Measurements from ENCODE around the gene SEMA3G.

Gene SEMA3G

DNA sequence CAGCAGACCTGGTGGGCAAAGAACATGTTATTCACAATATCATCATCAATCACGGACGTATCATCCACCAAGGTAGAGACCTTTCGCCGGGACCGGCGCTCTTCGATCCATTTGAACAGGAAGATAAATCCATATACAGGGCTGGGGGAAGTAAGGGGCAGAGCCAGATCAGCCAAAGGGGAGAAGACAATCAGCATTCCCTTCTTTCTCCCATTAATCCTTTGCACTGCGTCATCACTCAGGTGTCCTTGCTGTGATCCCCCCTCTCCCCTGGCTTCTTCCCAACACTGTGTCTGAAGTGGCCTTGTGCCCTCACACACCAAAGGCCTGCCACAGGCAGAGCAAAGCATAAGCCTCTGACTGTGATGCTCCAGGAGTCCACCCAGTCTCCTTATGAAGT, 36.4 kb downstream of the SEMA3G start:
- no peak for DNase-seq

DNA sequence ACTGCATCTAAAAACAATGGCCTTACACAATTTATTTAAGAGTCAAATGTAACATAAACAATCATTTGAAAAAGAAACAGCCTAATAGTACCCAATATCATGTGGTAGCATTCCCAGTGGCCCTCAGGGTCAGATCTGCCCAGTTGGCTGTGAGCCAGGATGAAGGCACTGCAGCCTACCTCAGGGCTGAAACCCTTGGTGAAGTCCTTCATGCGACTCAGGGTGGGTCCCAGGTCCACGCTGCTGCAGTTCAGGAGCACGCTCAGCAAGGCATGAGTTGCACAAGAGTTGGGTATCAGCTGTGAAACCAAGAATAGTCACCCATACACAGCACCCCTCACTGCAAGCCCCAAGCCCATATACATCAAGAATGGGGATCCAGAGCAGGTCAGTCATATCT, 37.1 kb downstream of the SEMA3G start:
- DNase-seq, result no peak

- DNase-seq, result no peak
Measured at GRCh38 chr3:52406791-52407510, 38.0 kb downstream of the SEMA3G start.

GRCh38 chr3:52406231-52406661, 38.7 kb downstream of the SEMA3G start:
- DNase-seq, result no peak

DNA sequence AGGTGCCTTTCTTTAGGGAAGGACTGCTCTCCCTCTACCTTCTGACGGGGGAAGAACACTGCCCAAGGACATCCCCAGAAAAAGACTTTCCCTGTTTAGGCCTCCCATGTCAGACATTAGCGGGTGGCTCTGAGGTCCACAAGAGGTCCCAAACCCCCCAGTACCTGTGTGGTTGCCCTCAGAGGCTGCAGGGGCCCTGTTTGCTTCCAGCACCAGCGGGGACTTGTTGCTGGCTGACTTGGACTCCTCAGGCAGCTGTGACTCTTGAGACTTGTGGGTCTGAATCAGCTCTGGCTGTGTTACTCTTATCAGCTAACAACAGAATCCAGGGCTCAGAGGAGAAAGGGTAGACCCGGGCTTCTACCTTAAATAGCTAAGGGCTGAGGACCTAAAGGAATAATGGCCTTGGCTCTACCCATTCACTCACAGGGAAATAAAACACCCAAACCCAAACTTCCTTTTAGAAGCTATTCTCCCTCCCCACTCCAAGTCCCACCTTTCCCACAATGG, 39.2 kb downstream of the SEMA3G start:
- no peak for DNase-seq

GRCh38 chr3:52405066-52405465, 39.8 kb downstream of the SEMA3G start:
- DNase-seq, result no peak

GRCh38 chr3:52404391-52404790, 40.5 kb downstream of the SEMA3G start:
- DNase-seq, result no peak

DNA sequence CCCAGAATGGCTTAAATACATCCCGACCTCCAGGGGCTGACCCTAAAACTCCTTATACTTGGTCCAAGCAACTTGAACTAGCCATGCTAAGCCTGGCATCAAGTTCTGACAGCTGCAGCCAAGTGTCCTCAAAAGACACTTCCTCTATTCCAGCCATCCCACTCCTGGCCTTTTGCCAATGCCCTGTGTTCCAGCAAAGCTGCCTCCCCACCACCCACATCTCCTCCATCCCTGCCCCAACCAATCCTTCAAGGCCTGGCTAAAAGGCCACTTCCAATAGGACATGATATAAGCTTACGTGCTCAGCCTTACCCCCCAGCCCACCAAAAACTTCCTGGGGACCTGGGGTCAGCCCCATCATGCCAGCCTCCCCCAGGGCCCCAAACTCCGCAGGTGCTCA, 40.9 kb downstream of the SEMA3G start:
- DNase-seq, result no peak

- no peak for DNase-seq
Measured at GRCh38 chr3:52403271-52403841, 41.5 kb downstream of the SEMA3G start.

GRCh38 chr3:52402706-52403270, 42.1 kb downstream of the SEMA3G start:
- DNase-seq, result no peak

GRCh38 chr3:52402101-52402521, 42.8 kb downstream of the SEMA3G start:
- no peak for DNase-seq

GRCh38 chr3:52401551-52401950, 43.4 kb downstream of the SEMA3G start:
- DNase-seq, result no peak

GRCh38 chr3:52401021-52401420, 43.9 kb downstream of the SEMA3G start:
- DNase-seq, result no peak

DNA sequence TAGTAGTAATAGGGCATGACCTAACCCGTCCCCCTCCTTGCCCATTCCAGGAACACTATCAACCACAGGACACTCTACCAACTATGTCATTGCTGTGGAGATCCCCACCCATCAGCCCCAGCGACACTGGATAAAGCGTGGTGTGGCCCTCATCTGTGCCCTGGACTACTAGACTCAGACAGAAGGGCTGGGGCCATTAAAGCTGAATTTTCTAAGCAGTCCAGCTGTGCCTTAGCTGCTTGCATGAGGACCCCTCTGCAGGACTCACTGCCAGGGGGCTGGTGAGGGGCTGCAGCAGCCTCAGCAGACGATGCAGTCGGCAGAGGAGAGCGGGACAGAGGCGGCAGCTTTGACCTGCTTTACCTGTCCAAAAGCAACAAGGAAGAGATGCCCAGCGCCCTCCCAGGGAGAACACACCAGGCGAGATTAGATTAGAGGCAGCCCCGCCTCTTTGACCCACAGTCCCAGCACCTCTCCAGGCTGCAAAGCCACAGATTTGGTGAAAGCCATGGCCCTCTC, 44.6 kb downstream of the SEMA3G start:
- DNase-seq, result no peak

- no peak for DNase-seq
Measured at GRCh38 chr3:52399593-52399992, 45.3 kb downstream of the SEMA3G start.

GRCh38 chr3:52399131-52399530, 45.8 kb downstream of the SEMA3G start:
- DNase-seq, result no peak

DNA sequence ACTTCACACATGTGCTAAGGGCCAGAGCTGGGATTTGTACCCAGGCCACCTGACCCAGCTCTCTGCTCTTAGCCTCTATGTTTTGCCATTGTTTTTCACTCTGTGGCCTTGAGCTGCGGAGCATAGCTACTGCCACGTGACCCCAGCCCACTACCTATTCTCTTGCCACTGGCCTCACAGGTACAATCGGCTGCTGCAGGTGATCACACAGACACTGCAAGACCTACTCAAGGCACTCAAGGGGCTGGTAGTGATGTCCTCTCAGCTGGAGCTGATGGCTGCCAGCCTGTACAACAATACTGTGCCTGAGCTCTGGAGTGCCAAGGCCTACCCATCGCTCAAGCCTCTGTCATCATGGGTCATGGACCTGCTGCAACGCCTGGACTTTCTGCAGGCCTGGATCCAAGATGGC, 46.2 kb downstream of the SEMA3G start:
- no peak for DNase-seq

- no peak for DNase-seq
Measured at GRCh38 chr3:52397676-52398399, 47.1 kb downstream of the SEMA3G start.

DNA sequence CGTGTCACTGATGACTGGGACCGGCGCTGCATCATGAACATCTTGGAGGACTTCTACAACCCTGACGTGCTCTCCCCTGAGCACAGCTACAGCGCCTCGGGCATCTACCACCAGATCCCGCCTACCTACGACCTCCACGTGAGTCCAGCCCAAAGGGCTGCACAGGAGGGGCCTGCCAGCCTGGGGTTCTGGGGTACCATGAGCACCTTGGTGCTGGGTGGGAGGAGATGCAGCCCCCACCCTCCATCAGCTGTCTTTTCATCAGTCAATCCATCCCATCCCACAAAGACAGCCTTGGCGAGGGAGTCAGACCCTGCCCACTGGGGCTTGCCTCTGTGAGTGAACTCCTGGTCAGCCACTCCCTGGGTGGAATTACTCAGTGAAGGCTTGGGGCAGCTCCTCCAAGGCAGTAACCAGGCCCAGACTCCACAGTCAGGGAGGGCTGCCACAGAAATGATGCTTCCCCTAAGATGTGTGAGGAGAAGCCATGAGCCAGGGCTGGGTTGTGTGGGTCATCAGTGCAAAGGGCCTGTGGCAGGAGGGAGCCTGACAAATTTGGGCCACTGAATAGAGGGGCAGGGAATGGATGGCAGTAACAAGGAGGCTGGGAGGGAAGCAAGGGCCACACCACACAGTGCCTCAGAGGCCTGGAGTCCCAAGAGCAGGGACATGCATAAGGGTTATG, 47.9 kb downstream of the SEMA3G start:
- DNase-seq, result no peak

DNA sequence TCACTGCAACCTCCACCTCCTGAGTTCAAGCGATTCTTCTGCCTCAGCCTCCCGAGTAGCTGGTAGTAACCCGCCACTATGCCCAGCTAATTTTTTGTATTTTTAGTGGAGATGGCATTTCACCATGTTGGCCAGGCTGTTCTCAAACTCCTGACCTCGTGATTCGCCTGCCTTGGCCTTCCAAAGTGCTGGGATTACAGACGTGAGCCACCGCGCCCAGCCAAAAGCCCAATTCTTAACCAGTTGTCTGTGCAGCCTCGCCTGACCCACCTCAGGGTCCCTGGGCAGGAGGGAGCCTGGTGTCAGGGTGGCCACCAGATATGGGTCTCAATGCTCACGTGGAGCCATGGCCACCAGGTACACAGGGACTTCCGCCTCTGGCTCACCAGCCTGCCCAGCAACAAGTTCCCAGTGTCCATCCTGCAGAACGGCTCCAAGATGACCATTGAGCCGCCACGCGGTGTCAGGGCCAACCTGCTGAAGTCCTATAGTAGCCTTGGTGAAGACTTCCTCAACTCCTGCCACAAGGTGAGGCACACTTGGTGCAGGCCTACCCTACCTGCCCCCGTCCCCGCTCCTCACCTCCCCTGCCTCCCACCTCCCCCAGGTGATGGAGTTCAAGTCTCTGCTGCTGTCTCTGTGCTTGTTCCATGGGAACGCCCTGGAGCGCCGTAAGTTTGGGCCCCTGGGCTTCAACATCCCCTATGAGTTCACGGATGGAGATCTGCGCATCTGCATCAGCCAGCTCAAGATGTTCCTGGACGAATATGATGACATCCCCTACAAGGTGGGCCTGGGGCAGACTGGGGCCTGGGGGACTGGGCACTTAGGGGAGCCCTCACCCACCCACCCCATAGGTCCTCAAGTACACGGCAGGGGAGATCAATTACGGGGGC, 48.6 kb downstream of the SEMA3G start:
- DNase-seq, result no peak

DNA sequence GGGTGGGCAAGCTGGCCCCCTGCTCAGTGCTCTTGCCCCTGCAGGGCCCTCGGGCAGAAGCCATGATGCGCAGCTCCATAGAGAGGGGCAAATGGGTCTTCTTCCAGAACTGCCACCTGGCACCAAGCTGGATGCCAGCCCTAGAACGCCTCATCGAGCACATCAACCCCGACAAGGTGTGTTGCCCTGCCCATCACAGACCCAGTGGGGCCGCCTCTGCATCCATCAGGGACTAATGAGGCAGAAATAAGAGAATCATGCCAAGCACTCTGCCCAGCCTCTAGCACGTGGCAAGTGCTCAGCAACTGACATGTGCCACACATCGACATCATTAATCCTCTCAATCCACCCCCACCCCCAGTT, 49.4 kb downstream of the SEMA3G start:
- DNase-seq, result no peak
